ENCODE measurements around the gene SMG6.

GRCh38 chr17:2034157-2034556 is 269.4 kb downstream of the SMG6 start:
- TF ChIP-seq CTCF (IDR thresholded peaks at IDR 0.05; ENCODE audit: poor library complexity) (no peak), EZH2 (IDR thresholded peaks at IDR 0.05; ENCODE audit: borderline replicate concordance) (no peak), EZH2phosphoT487 (IDR thresholded peaks at IDR 0.05; ENCODE audit: low read depth, severe bottlenecking, unreplicated experiment) (no peak)

Measured in hepatocyte (in vitro differentiated cells).